HG03175 (cell line): ENCODE data around the gene STXBP5L.
"Not testable (repeated sequence)": the region's sequence is repeated elsewhere in the genome, so short reads cannot be mapped to it uniquely, and the experiment has no call there.

ENCODE experiments used
- ATAC-seq: cut with Tn5 transposase; IDR thresholded peaks from one replicate; pipeline ENCODE4 v1.9.1; 2021; ENCODE audit warnings: mild to moderate bottlenecking, moderate library complexity; ENCODE audit not compliant: unreplicated experiment

Gene STXBP5L

DNA sequence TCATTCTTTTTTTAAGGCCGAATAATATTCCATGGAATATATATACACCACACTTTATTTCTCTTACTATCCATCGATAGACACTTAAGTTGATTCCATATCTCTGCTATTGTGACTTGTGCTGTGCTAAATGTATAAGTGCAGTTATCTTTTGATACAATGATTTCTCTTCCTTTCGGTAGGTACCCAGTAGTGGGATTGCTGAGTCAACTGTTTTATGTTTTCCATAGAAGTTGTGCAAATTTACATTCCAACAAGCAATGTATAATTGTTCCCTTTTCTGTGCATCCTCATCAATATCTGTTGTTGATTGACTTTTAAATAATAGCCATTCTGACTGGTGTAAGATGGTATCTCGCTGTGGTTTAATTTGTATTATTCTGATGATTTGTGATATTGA is 81.0 kb downstream of the STXBP5L start:
- ATAC-seq, result no peak

DNA sequence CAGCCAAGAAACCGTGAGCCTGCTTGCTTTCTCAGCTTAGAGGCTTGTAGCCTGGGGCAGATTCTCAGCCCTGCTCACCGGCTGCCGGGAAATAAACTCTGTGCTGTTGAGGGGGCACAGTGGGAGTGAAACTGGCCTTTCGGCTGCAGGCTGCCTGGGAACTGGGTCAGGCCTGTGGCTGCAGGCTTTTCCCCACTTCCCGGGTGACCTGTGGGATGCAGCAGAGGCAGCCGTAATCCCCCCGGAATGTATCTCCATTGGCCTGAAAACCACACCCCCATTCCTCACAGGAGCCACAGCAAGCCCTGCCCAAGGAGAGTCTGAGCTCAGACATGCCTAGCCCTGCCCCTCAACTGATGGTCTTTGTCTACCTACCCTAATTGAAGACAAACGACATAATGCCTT is 110.9 kb downstream of the STXBP5L start:
- ATAC-seq, result no peak

DNA sequence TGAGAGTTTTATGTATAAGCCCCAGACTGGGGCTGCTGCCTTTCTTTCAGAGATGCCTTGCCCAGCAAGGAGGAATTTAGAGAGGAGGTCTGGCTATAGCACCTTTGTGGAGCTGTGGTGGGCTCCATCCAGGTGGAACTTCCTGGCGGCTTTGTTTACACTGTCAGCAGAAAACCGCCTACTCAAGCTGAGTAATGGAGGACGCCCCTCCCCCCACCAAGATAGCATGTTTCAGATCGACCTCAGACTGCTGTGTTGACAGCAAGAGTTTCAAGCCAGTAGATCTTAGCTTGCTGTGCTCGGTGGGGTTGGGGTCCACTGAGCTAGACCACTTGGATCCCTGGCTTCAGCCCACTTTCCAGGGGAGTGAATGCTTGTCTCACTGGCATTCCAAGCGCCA is 155.6 kb downstream of the STXBP5L start:
- no peak for ATAC-seq

DNA sequence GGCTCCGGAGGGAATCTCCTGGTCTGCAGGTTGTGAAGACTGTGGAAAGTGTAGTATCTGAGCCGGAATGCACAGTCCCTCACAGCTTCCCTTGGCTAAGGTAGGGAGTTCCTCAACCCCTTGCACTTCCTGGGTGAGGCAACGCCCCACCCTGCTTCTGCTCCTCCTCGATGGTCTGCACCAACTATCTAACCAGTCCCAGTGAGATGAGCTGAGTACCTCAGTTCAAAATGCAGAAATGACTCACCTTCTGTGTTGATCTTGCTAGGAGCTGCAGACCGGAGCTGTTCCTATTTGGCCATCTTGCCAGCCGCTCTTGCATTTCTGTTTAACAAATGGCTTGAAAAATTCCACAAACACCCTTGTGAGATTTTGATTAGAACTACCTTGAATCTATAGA is 156.1 kb downstream of the STXBP5L start:
- no peak for ATAC-seq

DNA sequence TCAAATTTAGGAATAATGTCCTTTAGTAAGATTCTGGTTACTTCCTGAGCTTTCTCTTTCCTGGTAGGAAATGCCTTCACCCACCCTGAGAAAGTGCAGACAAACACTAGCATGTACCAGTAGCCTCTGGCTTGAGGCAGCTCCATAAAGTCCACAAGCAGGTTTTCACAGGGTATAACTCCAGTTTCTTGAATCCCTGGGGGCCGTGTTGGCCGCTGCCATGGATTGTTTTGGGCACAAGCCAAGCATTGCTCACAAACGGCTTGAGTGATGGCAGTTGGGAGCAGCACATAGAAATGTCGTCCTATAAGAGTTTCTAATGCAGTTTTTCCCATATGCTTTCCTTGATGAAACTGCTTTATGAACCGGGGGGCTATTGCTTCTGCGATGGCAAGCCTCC is 164.1 kb downstream of the STXBP5L start:
- no peak for ATAC-seq

DNA sequence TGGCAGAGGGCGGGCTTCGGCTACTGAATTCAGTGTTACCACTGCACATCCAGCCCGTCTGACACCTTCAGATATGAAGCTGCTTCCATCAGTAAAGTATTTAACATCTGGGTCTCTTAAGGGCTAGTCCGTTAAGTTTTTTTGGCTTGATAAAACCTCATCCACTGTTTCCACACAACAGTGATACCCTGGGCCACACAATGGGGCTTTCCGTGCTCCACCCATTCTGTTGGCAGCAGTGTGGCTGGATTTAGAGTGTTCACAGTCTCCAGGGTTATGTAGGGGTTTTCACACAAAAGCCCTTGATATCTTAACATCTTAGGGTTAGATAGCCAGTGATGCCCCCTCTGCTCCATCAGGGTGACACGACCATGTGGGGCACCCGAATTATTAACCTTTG is 165.0 kb downstream of the STXBP5L start:
- ATAC-seq, result no peak

DNA sequence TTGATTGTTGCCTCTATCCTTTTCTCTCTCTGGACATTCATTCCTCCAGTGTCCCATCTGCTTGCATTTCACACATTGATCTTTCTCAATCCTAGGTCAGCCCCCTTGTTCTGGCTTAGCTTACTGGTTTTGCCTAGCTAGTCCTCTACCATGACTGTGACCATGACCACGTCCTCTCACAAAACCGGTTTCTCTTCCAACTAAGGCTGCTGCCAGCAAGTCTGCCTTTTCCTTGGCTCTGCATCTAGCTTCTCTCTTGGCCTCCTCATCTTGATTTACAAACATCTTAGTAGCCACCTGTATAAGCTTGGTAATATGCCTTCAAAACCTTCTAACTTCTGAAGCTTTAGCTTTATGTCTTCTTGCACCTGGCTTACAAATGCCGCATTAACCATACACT is 167.2 kb downstream of the STXBP5L start:
- ATAC-seq, result no peak

DNA sequence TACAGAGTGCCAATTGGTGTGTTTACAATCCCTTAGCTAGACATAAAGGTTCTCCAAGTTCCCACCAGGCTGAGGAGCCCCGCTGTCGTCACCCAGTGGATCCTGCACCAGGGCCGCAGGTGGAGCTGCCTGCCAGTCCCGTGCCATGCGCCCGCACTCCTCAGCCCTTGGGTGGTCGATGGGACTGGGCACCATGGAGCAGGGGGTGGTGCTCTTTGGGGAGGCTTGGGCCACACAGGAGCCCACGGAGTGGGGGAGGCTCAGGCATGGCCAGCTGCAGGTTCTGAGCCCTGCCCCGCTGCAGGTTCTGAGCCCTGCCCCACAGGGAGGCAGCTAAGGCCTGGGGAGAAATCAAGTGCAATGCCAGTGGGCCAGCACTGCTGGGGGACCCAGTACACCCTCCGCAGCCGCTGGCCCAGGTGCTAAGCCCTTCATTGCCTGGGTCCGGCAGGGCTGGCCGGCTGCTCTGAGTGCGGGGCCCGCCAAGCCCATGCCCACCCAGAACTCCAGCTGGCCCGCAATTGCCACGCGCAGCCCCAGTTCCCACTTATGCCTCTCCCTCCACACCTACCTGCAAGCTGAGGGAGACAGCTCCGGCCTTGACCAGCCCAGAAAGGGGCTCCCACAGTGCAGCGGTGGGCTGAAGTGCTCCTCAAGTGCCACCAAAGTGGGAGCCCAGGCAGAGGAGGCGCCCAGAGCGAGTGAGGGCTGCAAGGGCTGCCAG is 170.5 kb downstream of the STXBP5L start:
- not testable (repeated sequence) for ATAC-seq

DNA sequence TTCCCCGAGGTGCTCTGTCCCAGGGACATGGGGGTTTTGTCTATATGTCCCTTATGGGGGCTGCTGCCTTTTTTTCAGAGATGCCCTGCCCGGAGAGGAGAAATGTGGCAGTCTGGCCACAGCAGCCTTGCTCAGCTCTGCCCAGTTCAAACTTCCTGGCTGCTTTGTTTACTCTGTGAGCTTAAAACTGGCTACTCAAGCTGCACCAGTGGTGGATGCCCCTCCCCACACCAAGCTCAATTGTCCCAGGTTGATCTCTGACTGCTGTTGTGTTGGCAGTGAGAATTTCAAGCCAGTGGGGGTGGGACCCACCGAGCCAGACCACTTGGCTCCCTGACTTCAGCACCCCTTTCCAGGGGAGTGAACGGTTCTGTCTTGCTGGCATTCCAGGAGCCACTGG is 188.9 kb downstream of the STXBP5L start:
- ATAC-seq, result no peak

DNA sequence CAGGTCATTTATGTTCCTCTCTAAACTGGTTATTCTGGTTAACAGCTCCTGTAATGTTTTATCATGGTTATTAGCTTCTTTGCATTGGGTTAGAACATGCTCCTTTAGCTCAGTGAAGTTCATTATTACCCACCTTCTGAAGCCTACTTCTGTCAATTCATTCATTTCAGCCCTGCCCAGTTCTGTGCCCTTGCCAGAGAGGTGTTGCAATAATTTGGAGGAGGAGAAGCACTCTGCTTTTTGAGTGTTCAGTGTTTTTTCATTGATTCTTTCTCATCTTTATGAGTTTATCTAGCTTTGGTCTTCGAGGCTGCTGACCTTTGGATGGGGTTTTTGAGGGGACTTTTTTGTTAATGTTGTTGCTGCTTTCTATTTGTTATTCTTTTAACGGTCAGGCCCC is 203.1 kb downstream of the STXBP5L start:
- ATAC-seq, result not testable (repeated sequence)

DNA sequence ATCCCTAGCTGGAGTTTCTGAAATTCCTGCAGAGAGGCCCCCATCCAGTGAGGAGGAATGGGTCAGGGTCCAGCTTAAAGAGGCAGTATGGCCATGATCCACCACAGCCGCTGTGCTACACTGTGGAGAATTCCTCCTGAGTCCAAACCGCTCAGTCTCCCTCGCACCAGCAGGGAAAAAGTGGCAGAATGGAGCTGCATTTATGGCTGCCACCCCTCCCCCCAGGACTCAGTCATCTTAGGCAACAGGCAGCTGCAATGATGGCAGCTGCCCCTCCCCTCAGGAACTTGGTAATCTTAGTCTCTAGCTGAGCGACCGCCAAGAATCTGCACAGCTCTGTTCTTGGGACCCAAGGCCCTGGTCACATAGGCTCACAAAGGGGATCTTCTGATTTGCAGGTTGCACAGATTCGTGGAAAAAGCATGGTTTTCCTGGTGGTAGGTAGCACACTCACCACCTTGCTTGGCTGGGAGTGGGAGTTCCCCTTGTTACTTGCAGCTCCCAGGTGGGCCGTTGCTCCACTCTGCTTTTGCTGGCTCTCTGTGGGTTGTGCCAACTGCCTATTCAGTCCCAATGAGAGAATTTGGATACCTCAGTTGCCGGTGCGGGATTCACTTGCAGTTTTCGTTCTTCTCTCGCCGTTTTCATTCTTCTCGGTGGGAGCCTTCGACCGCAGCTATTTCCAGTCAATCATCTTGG is 204.1 kb downstream of the STXBP5L start:
- ATAC-seq, result no peak

DNA sequence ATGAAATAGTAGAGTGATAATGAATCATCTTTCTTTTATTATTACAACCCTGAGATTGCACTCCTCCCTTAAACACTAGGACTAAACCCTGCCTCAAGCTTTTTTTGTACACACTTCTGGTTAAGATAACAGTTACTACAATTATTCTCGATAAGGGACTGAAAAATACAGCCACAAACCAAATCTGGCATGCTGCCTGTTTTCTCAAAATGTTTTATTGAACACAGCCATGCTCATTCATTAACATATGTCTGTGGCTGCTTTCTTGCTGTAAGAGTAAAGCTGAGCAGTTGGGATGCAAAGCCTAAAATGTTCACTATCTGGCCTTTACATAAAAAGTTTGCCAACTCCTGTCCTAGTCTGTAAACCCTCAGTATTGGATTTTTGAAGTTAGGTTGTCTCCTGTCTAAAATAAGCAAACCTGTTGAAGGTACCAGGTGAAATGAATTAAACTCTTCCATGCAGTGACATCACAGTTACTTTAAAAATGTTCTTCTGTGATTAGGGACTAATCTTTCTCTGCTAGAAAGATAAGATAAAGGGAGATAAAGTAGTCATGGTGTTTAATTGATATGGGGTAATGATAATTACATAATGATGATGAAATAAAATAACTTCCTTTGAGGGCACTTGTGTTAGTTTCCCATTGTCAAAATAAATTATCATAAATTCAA is 218.2 kb downstream of the STXBP5L start:
- ATAC-seq, result no peak

DNA sequence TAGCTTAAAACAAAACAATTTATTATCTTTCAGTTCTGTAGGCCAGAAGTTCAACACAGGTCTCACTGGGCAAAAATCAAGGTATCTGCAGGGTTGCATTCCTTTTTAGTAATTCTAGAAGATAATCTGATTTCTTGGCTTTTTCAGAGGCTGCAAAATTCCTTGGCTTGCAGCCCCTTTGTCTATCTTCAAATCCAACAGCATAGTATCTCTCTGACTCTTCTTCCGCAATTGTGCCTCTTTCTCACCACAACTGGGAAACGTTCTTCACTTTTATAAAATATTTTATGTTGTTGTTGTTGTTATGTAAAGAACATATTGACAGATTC is 218.7 kb downstream of the STXBP5L start:
- ATAC-seq, result no peak

DNA sequence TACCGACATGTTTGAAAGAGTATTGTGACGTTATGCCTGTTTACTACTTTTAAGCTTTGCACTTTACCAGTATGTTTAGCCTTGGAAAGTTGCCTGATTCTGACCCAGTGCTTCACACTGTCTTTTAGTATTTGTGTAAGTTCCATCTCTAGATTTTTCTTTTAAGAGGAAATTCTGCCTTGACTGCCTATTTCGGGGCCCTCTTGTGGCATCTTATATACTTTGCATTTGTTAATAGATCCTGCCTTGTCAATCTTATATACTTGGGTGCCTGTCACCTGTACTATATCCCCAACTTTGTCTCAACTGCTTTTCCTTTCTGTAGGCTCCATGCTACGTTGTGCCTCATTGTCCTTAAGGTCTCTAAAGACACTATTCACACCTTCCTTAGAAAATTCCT is 244.6 kb downstream of the STXBP5L start:
- ATAC-seq, result no peak

DNA sequence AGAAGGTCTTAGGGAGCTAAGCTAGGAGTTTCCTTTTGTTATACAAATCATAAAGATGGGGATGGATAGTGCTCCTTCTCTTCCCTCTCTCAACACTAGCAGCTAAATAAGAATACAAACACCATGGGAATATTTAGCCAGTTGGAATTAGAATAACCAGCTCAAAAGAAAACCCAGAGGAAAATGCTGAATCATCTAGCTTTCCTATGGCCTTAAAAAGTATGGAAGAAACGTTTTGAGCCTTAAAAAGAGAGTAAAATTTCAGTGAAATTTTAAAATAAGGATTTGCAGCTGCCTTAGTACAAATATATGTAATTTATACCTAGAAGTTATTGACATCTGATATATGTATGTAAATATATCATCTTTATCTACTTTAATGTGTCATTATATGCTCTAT is 245.8 kb downstream of the STXBP5L start:
- no peak for ATAC-seq

DNA sequence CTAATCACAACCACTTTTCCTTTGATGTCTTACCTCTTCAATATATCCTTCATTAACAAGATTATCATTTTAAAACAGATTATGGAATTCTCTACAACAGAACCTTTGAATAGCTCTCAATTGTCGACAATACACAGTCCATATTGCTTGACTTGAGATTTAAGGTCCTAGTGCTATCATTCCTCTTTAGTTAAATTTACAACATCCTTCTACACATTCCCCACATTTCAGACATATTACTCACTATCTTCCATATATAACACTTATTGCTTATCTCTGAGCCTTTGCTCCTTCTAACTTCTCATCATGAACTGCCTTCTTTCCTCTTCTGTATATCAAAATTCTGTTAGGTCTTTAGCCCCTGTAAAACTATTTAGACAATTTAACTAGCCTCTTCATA is 247.0 kb downstream of the STXBP5L start:
- ATAC-seq, result no peak

DNA sequence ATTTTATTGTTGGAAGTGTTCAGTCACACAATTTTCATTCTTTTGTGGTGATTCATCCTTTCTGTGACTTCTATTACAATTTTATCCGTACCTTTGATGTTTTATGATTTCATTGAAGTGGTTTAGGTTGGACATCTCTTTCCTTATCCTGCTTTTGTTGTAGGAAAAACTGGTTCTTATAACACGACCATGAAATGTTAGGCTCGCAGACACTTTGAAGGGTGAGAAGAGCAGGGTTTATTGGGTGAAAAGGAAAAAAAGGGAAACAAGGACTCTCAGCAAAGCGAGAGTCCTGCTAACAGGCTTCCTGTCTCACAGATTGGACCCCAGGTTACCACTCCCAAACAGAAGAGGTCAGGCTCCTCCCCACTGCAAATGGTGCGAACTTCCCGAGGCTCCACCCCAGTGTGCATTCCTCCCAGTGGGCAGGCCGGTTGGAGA is 257.4 kb downstream of the STXBP5L start:
- ATAC-seq, result no peak

DNA sequence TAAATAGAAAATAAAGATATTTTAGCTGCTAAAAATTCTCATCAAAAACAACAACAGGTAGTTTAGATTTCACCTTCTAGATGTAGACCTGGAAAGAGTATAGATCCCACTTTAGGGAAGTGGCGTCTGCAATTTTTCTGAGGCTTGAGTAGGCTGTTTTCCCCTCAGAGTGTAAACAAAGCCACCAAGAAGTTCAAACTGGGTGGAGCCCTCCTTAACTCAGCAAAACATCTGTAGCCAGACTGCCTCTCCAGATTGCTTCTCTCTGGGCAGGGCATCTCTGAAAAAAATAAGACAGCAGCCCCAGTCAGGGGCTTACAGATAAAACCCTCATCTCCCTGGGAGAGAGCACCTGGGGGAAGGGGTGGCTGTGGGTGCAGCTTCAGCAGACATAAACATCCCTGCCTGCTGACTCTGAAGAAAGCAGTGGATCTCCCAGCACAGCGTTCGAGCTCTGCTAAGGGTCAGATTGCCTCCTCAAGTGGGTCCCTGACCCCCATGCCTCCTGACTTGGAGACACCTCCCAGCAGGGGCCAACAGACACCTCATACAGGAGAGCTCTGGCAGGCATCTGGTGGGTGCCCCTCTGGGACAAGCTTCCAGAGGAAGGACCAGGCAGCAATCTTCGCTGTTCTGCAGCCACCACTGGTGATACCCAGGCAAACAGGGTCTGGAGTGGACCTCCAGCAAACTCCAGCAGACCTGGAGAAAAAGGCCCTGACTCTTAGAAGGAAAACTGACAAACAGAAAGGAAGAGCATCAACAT is 259.6 kb downstream of the STXBP5L start:
- no peak for ATAC-seq

DNA sequence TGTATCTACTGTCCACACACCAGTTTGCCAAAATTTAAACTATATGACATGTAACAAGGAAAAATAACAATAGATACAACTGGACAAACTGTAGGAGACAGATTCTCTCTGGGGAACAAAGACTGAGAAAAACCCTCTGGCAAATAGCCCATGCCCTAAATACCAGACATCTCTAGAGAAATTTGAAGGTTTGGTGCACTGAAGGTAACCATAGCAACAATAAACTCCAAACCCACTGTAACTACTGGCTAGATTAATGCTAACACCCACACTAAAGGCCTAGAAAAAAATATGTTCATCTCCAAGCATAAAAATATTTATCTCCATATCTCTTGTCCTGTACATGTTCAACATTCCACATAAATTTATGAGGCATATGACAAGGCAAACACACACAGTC is 267.1 kb downstream of the STXBP5L start:
- ATAC-seq, result no peak

DNA sequence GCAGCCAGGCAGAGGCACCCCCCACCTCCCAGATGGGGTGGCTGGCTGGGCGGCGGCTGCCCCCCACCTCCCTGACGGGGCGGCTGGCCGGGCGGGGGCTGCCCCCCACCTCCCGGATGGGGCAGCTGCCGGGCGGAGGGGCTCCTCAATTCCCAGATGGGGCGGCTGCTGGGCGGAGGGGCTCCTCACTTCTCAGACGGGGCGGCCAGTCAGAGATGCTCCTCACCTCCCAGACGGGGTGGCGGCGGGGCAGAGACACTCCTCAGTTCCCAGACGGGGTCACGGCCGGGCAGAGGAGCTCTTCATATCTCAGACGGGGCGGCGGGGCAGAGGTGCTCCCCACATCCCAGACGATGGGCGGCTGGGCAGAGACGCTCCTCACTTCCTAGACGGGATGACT is 282.6 kb downstream of the STXBP5L start:
- not testable (repeated sequence) for ATAC-seq

DNA sequence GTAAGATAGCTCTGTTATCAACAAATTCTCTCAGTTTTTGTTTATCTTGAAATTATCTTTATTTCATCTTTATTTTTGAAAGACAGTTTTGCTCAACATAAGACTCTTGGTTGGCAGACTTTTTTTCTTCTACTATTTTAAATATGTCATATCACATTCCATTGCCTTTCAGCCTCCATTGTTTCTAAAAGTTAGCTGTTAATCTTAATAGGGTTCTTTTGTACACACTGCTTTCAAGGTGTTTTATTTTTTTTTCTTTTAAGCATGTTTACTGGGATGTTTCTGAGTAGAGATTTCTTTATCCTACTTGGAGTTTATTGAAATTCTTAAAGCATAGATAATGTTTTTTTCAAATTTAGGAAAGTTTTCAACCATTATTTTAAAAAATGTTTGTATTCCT is 294.6 kb downstream of the STXBP5L start:
- ATAC-seq, result no peak
